GM20000 (cell line): Measurements from ENCODE around the gene PTPRN2.
"Not testable (repeated sequence)": the region's sequence is repeated elsewhere in the genome, so short reads cannot be mapped to it uniquely, and the experiment has no call there.

Experiments
- DNase-seq: peaks from one replicate; pipeline ENCODE4 v3.0.0; 2012; ENCODE audit warnings: low spot score
- CTCF ChIP-seq: IDR thresholded peaks from 2 replicates; pipeline ENCODE4 v1.5.1; 2012; ENCODE audit warnings: mild to moderate bottlenecking, control low read depth; ENCODE audit errors: extremely low read depth, missing control alignments

PTPRN2 gene

GRCh38 chr7:157597562-157597961 is 990.1 kb downstream of the PTPRN2 start:
- DNase-seq, result no peak
- TF ChIP-seq CTCF, result no peak

GRCh38 chr7:157596881-157597280 is 990.7 kb downstream of the PTPRN2 start:
- no peak for DNase-seq
- no peak for TF ChIP-seq CTCF

GRCh38 chr7:157596471-157596870 is 991.2 kb downstream of the PTPRN2 start:
- no peak for DNase-seq
- TF ChIP-seq CTCF, result no peak

GRCh38 chr7:157596026-157596425 is 991.6 kb downstream of the PTPRN2 start:
- no peak for TF ChIP-seq CTCF
- DNase-seq, result no peak

- DNase-seq, result no peak
- TF ChIP-seq CTCF, result no peak
Measured at GRCh38 chr7:157595086-157595855, 992.4 kb downstream of the PTPRN2 start.

- no peak for DNase-seq
- TF ChIP-seq CTCF, result no peak
Measured at GRCh38 chr7:157594306-157594705, 993.3 kb downstream of the PTPRN2 start.

GRCh38 chr7:157593541-157593940 is 994.1 kb downstream of the PTPRN2 start:
- no peak for TF ChIP-seq CTCF
- no peak for DNase-seq

GRCh38 chr7:157592636-157593320 is 994.8 kb downstream of the PTPRN2 start:
- DNase-seq, result not testable (repeated sequence)
